Natural killer cell (primary cell): ENCODE results near the gene MTOR. TPM values are rescaled to one million over a fixed set of nuclear protein-coding genes. Genes with fewer than 3 reads are reported as not detected.

Source experiments
- ATAC-seq, 3 donors: fragments of 150-1000 bp in 2 of 3; fragments of 200-7000 bp in 1 of 3; cut with Tn5 transposase; 1 replicate in 1 of 3; 2 replicates in 2 of 3; pipeline ENCODE4 v1.10.0; 2021; ENCODE audit warnings: mild to moderate bottlenecking in 2 of 3, moderate library complexity in 2 of 3
- DNase-seq, 2 donors: peaks; one replicate each; pipeline versions ENCODE4 v3.0.0 to v3.0.0-alpha.2; 2013 to 2021; ENCODE audit warnings: mixed read lengths in 1 of 2
- H3K27ac ChIP-seq: one replicate; pipeline ENCODE4 v1.5.1; 2013; ENCODE audit warnings: mild to moderate bottlenecking, low read length
- H3K27me3 ChIP-seq: one replicate; pipeline ENCODE4 v1.6.1; 2013; ENCODE audit warnings: low read length; ENCODE audit not compliant: control insufficient read depth, insufficient read depth
- H3K36me3 ChIP-seq: one replicate; pipeline ENCODE4 v1.6.1; 2013; ENCODE audit warnings: low read length; ENCODE audit not compliant: control insufficient read depth, insufficient read depth
- H3K4me1 ChIP-seq: one replicate; pipeline ENCODE4 v1.6.1; 2013; ENCODE audit warnings: low read length; ENCODE audit not compliant: control insufficient read depth, insufficient read depth
- H3K4me3 ChIP-seq: one replicate; pipeline ENCODE4 v1.5.1; 2013; ENCODE audit warnings: low read length
- H3K9me3 ChIP-seq: one replicate; pipeline ENCODE4 v1.6.1; 2013; ENCODE audit warnings: low read length; ENCODE audit not compliant: control insufficient read depth, insufficient read depth
- H3K27ac Mint-ChIP-seq, 2 donors: one replicate each; pipeline ENCODE4 v1.8.0; 2022; ENCODE audit warnings: mild to moderate bottlenecking in 2 of 2, mixed read lengths in 2 of 2, moderate library complexity in 1 of 2
- H3K27me3 Mint-ChIP-seq, 2 donors: one replicate each; pipeline ENCODE4 v1.8.0; 2022; ENCODE audit warnings: low read depth in 2 of 2, mixed read lengths in 2 of 2
- H3K36me3 Mint-ChIP-seq: one replicate; pipeline ENCODE4 v1.8.0; 2022; ENCODE audit warnings: mixed read lengths
- H3K4me1 Mint-ChIP-seq, 2 donors: one replicate each; pipeline ENCODE4 v1.8.0; 2022; ENCODE audit warnings: mixed read lengths in 2 of 2
- H3K4me3 Mint-ChIP-seq: one replicate; pipeline ENCODE4 v1.8.0; 2022; ENCODE audit warnings: mild to moderate bottlenecking, moderate library complexity, mixed read lengths
- H3K9me3 Mint-ChIP-seq, 2 donors: one replicate each; pipeline ENCODE4 v1.8.0; 2022; ENCODE audit warnings: mixed read lengths in 2 of 2
- CTCF ChIP-seq: fragments of 200-600 bp; IDR thresholded peaks from one replicate; pipeline ENCODE4 v1.8.0; 2022; ENCODE audit warnings: antibody characterized with exemption
- WGBS: methylation state at CpG from one replicate; pipeline ENCODE4 v1.1.7; 2013; ENCODE audit warnings: missing lambda C conversion rate; ENCODE audit not compliant: insufficient coverage; 5-methylcytosine and 5-hydroxymethylcytosine counted together
- intact Hi-C: fragments of 100-400 bp; cut with micrococcal nuclease; formaldehyde crosslinking; loops from one replicate; pipeline ENCODE4 v1.14.2; 2022
- total RNA-seq, 4 donors: library from RNA; stranded (reverse); fragments of 120-200 nt in 1 of 4; gene quantifications; one replicate each; pipeline versions ENCODE4 v1.2.3 to v1.2.4, GENCODE V29; 2013 to 2022

MTOR gene
- total RNA-seq, 3 donors from 2014 or later (not counting 1 experiment from before 2014, with no cell fraction given) = 42.7 to 54.6 (median 43.7) TPM

GRCh38 chr1:11283151-11283550, 20.8 kb upstream of the MTOR start:
- H3K4me1 ChIP-seq = peaks cover 10% of the 10 kb centered on the region
- DNase-seq = no peak
- H3K27me3 Mint-ChIP-seq = no peaks in the 10 kb centered on the region
- H3K36me3 Mint-ChIP-seq = no peaks in the 10 kb centered on the region
- TF ChIP-seq CTCF = no peak
- H3K27ac Mint-ChIP-seq = no peak overlapping the region
- H3K27me3 ChIP-seq = no peaks in the 10 kb centered on the region
- H3K4me3 ChIP-seq = no peak overlapping the region
- 96% methylated on average over 4 of the region's 6 CpGs for WGBS
- intact Hi-C loops = no loop called here
- H3K9me3 ChIP-seq = no peaks in the 10 kb centered on the region
- no peaks in the 10 kb centered on the region for H3K9me3 Mint-ChIP-seq
- peaks cover 18 to 41% of the 10 kb centered on the region in 2 donors for H3K4me1 Mint-ChIP-seq
- ATAC-seq = no peak
- H3K27ac ChIP-seq = no peak overlapping the region
- H3K4me3 Mint-ChIP-seq = no peak overlapping the region
- peaks cover 30% of the 10 kb centered on the region for H3K36me3 ChIP-seq

- H3K27me3 ChIP-seq = no peaks in the 10 kb centered on the region
- peaks cover 22 to 41% of the 10 kb centered on the region in 2 donors for H3K4me1 Mint-ChIP-seq
- H3K9me3 ChIP-seq = no peaks in the 10 kb centered on the region
- DNase-seq (no peak), ATAC-seq (no peak)
- H3K9me3 Mint-ChIP-seq = no peaks in the 10 kb centered on the region
- no peak overlapping the region for H3K4me3 Mint-ChIP-seq
- H3K27me3 Mint-ChIP-seq = no peaks in the 10 kb centered on the region
- no peaks in the 10 kb centered on the region for H3K36me3 Mint-ChIP-seq
- WGBS = 94% methylated on average over 7 of the region's 8 CpGs
- H3K36me3 ChIP-seq = peaks cover 24% of the 10 kb centered on the region
- no peak overlapping the region for H3K4me3 ChIP-seq
- H3K4me1 ChIP-seq = peaks cover 10% of the 10 kb centered on the region
- intact Hi-C loops = no loop called here
- peak overlapping the region; percentile 14 to 64 for H3K27ac Mint-ChIP-seq
- no peak overlapping the region for H3K27ac ChIP-seq
- no peak for TF ChIP-seq CTCF
Observed at GRCh38 chr1:11281518-11282331, 19.4 kb upstream of the MTOR start.

GRCh38 chr1:11280719-11281376, 18.5 kb upstream of the MTOR start:
- DNase-seq = peak in 1 of 2 donors; percentile 58
- peak overlapping the region; percentile 14 to 64 for H3K27ac Mint-ChIP-seq
- H3K4me3 Mint-ChIP-seq = no peak overlapping the region
- Histone ChIP-seq H3K4me3 (no peak overlapping the region), H3K4me1 (peaks cover 13% of the 10 kb centered on the region), H3K9me3 (no peaks in the 10 kb centered on the region), H3K27ac (no peak overlapping the region), H3K27me3 (no peaks in the 10 kb centered on the region), H3K36me3 (peaks cover 18% of the 10 kb centered on the region)
- peaks cover 26 to 43% of the 10 kb centered on the region in 2 donors for H3K4me1 Mint-ChIP-seq
- no peaks in the 10 kb centered on the region for H3K27me3 Mint-ChIP-seq
- ATAC-seq = no peak
- TF ChIP-seq CTCF = no peak
- H3K9me3 Mint-ChIP-seq = no peaks in the 10 kb centered on the region
- intact Hi-C loops = no loop called here
- H3K36me3 Mint-ChIP-seq = no peaks in the 10 kb centered on the region
- 67% methylated on average over 3 of the region's 4 CpGs for WGBS
